HuH-7 (cell line): Measurements from ENCODE around the gene TMEM273.

Source experiments
- DNase-seq: peaks from one replicate; pipeline ENCODE4 v3.0.0; 2011; ENCODE audit warnings: low spot score

Gene TMEM273

DNA sequence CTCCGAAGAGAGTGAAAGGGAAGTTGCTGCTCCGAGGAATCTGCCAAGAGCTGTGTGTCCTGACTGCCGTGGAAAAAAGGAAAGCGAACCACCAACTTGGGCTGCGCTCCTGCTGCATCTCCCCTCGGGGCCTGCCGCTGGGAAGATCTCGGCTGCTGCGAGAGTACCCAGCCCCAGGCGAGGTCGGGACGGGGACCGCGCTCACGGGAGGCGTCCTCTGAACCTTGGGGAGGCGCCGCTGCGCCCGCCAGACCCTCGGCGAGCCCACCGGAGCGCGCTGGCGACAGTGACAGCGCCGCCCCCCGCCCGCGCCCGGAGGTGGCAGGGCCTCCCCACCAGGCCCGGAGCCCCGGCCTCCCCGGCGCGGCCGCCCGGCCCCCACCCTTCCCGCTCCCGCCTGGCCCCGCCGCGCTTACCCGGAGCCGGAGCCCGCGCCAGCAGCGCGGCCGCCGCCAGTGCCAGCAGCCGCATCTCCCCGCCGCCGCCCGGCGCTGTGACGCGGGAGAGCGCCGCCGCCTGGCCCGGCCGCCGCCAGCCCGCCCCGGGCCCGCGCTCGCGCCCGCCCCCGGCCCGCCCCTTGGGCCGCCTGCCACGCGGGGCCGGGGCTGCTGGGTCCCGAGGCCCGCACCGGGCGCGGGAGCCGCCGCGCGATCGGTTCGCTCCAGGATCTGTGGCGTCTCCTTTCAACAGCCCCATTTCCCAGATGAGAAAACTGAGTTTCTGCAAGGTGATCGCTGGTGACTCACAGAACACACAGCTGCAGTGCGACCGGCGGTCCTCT lies 73.0 kb downstream of the TMEM273 start, which contains the start of gene VSTM4:
VSTM4 (minus strand) TSS at position 508 of the 781 bp plus-strand sequence; CDS start at position 471, 37 bp downstream.
- no peak for DNase-seq

DNA sequence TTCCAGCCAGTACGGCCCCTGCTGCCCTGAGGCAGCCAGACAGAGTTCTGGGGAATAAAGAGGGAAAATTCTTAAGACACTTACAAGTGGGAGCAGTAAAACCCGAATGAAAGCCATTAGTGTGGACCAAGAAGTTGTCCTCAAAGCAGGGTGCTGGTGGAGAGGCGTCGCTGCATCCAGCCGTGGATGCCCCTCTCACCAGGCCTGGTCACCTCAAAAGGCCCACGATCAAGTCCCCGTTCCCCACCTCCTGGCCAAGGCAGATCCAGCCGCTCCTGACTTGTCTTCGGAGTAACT lies 73.5 kb downstream of the TMEM273 start:
- no peak for DNase-seq

DNA sequence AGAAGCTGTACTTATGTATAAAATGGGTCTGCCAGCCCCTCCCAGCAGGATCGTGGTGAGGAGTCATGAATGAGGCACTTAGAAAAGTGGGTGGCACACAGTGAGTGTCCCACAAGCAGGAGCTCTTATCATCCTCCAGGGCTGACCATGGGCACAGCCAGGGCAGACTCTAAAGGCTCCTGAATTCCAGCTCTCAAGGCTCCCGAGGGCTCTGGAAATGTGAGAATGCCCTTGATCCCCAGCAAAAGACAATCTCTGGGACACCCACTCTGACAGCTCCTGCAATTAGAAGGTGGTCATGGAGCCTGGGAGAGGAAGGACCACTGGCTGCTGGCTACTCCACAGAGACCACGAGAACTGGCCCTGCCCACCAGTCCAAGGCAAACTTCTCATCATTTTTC lies 74.5 kb downstream of the TMEM273 start:
- no peak for DNase-seq

DNA sequence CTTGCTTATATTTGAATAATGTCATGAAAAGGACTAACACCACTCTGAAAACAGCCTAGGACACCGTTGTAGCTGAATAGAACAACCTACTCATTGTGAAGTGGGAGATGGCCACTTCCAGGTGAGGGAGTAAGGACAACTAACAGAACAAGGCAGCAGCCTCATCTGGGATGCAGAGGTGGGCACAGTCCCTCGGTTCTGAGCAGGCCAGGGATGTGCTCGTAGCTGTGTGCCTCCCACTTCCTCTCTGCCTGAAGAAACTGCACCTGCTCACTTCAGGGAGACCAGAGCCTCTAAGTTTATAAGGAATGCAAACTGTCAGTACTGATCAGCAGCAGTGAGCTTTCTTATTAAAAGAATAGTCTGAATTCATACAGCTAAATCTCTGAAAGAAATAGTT lies 75.3 kb downstream of the TMEM273 start:
- DNase-seq = no peak

DNA sequence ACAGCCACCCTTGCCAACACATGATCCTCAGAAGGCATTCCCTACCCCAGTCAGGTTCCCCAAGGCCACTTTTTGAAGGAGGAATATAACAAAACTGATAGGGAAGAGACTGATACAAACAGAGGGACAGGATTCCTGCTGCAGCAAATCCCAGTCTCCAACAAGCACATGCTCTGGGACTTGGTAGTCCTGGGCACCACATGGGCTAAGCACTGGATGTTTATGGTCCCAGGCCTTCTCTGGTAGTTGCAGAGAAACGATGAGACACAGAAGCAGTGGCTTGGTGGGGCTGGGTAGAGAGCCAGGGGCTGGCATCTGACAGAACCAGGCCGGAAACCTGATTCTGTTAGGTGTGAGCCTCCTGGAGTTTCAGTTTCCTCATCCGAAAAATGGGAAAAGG lies 76.1 kb downstream of the TMEM273 start:
- DNase-seq = no peak

DNA sequence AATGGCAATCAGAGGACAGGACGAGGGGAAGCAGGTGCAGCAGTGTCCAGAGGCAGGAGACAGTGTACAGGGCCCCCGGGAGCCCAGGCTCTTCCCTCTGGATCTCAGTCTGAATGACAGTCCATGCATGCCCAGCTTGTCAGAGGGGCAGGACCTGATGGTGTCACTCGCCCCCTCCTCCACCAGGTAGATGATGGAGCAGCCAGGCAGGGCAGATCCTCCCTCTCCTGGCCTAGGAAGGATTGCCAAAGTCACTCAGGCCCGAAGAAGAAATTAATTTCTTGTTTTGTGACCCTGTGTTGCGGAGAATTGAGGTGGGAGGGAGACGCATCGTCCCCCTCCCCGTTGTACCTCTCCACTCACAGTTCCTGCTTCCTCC lies 76.9 kb downstream of the TMEM273 start:
- DNase-seq = no peak

DNA sequence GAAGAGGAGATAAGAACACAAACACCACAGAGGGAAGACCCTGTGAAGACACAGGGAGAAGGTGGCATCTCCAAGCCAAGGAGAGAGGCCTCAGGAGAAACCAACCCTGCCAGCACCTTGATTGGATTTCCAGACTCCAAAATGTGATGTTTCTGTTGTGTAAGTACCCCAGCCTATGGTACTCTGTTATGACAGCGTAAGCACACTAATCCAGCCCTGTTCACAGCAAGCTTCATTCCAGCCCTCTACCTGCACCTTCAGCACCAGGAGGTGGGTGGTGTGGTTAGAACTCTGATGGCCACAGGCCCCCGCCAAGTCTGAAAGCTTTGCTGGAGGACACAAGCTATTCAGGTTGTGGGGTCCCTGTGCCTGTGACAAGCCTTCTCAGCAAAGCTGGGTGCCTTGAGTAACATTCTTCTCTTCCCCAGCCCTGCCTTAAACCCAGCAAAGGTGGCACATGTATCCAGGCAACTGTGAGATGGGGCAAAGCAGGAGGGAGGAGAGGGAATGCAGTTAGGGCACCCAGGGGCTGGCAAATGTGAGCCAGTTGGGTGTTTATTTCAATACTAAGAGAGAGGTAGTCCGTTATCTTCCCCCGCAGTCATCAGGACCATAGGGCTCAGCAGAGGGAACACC lies 77.4 kb downstream of the TMEM273 start:
- no peak for DNase-seq

DNA sequence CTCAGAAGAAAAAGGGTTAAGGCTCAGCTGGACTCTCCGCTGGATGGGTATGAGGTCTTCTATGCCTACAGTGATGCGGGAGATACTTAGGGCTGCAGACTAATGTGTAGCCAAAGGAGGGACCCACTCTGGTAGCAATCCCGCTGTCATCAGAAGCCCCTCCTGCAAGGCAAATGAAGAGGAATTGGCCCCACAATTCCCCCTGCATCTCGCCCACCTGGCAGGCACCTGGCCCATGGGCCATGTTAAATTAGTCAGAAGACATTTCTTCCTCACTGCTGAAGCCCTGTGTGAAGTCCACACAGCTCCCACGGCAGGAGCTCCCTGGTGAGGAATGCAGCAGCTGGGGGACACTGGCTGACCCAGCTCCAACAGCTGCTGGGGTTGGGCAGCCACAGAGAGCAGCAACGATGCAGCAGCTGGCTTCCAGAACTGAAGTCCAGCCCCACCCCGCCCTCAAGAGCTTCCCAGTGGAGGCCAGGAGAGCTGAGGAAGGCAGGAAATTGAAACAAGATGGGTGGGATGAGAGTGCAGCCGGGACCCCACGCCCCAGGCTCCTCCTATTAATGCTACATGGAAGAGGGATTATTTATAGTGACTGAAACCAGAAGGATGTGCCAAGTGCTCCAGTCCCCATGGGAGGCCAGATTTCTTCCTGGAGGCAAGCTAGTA lies 78.4 kb downstream of the TMEM273 start:
- DNase-seq = no peak

DNA sequence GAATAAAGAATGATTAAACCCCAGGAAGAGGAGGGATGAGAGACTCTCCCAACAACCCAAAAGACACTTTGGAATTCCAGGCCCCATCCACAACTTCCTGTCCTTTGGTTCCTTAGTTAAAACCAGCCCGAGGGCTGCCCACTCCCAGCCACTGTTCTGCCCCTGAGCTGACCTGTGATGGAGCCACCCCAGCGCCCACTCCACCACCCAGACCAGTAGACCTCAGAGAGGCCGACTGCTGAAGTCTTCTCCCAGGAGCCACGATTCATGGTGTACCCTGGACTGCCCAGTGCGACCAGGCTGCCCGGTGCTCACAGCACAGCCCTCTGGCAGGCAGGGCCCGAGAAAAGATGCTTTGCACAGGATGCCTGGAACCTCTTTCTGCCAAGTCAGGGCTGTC lies 79.5 kb downstream of the TMEM273 start:
- DNase-seq = no peak

DNA sequence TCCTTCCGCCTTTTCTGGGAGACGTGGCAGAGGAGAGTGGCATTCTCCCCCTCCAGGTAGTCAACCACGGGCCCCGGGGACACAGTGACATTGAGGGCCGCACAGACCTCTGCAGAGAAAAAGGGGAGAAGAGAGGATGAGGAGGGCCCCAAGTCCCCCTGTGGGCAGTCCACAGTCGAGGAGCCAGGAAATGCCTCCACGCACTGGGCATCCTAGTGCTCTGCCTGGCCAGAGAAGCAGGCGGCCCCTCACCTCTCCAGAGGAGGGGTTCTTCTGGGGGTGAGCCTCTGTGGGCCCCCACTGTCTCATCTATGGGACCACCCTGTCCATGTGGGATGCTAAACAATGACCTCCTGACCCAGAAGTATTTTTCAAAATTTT lies 80.3 kb downstream of the TMEM273 start:
- no peak for DNase-seq

DNA sequence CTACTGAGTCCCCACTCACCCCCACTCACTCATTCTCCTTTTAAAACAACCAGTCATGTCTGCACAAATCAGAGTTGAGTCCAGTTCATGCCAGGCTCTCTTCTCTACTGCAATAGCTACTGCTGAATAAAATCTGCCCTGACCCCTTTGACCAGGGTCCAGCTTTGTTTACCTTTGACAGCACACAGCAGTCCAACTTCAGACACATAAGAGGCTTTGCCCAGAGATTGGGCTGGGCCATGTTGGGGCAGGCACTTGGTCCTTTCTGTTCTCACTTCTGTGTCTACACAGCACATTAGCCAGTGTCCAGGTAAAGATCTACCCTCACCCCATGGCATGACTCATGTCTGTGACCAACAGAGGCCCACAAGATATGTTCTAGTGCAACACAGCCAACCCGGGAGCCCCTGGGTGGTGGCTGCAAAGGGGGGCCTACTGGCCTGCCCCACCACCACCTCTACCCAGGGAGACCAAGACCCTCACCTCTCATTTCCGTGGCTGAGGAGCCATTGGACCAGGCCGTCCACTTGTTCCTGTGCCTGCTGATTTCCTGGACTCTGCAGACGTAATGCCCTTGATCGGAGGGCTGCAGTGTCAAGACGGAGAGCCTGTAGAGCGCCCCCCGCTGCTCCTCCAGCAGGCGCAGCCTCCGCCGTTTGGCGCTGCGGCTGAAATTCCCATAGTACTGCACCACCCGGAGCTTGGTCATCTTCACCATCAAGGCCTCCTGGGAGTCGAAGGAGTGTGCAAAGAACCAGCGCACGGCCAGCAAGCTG lies 80.9 kb downstream of the TMEM273 start:
- no peak for DNase-seq

DNA sequence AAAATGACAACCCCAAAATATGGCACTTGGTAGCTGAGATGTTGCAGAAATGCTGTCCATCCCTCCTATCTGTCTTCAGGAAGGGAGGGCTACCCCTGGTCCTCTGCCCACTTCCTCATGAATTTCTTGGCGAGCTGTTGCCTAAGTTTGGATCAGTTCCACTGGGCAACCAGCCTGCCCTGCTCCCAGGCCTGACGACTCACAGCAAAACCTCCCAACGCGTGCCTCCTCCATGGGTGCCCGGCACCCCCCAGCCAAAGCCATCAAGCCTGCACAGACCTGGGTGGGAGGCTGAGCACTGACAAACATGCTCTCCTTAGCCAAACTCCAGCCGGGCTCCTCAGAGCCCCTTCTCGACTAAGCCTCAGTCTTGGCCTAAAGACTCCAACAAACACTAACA lies 81.7 kb downstream of the TMEM273 start:
- no peak for DNase-seq

DNA sequence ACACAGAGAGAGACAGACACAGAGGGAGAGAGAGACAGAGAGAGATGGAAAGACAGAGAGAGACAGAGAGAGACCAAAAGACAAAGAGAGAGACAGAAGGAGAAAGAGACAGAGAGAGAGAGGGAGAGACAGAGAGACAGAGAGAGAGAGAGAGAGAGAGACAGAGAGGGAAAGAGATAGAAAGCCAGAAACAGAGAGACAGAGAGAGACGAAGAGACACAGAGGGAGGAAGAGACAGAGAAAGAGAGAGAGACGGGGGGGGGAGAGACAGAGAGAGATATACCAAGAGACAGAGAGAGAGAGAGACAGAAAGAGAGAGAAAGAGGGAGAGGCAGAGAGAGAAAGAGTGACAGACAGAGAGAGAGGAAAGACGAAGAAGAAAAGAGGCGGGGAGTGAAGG lies 83.1 kb downstream of the TMEM273 start:
- no peak for DNase-seq
